Naive B cell (primary cell): Measurements from ENCODE around the gene MRPL19. TPM values are rescaled to one million over a fixed set of nuclear protein-coding genes. Genes with fewer than 3 reads are reported as not detected.

Experiments used
- ATAC-seq, 2 donors: fragments of 150-1000 bp; cut with Tn5 transposase; 2 replicates each; pipeline ENCODE4 v1.10.0; 2021; ENCODE audit warnings: low read depth in 2 of 2, mild to moderate bottlenecking in 2 of 2, moderate library complexity in 2 of 2
- DNase-seq: peaks from one replicate; pipeline ENCODE4 v3.0.0; 2022
- H3K27ac Mint-ChIP-seq, 6 donors: one replicate each; pipeline ENCODE4 v1.8.0; 2020 to 2022; ENCODE audit warnings: mild to moderate bottlenecking in 6 of 6, mixed read lengths in 6 of 6, moderate library complexity in 5 of 6, inconsistent platforms in 2 of 6
- H3K27me3 Mint-ChIP-seq, 3 donors: one replicate each; pipeline ENCODE4 v1.8.0; 2021 to 2022; ENCODE audit warnings: mixed read lengths in 3 of 3, mild to moderate bottlenecking in 1 of 3
- H3K36me3 Mint-ChIP-seq, 2 donors: one replicate each; pipeline ENCODE4 v1.8.0; 2020 to 2022; ENCODE audit warnings: mixed read lengths in 2 of 2, inconsistent platforms in 1 of 2, mild to moderate bottlenecking in 1 of 2
- H3K4me1 Mint-ChIP-seq, 3 donors: one replicate each; pipeline ENCODE4 v1.8.0; 2020 to 2022; ENCODE audit warnings: mixed read lengths in 3 of 3, inconsistent platforms in 1 of 3, mild to moderate bottlenecking in 1 of 3, moderate library complexity in 1 of 3
- H3K4me3 Mint-ChIP-seq, 8 donors: one replicate each; pipeline ENCODE4 v1.8.0; 2020 to 2022; ENCODE audit warnings: mild to moderate bottlenecking in 8 of 8, mixed read lengths in 8 of 8, moderate library complexity in 8 of 8, inconsistent platforms in 2 of 8
- H3K9me3 Mint-ChIP-seq, 7 donors: one replicate each; pipeline ENCODE4 v1.8.0; 2020 to 2022; ENCODE audit warnings: mixed read lengths in 7 of 7, mild to moderate bottlenecking in 5 of 7, inconsistent platforms in 2 of 7, moderate library complexity in 1 of 7
- polyA plus RNA-seq, 6 donors: library from polyadenylated mRNA; unstranded; fragments of 300-500 nt; fragmentation: Illumina TruSeq; gene quantifications; one replicate each; pipeline ENCODE4 v1.2.3, GENCODE V29; 2021; ENCODE audit warnings: low read depth in 6 of 6

Gene MRPL19
- polyA plus RNA-seq, 6 donors from 2014 or later, result 17.3 to 46.9 (median 34.3) TPM

GRCh38 chr2:75608684-75609333, 37.8 kb upstream of the MRPL19 start:
- peaks cover 0 to 7% (median 0%) of the 10 kb centered on the region in 3 donors for H3K4me1 Mint-ChIP-seq
- no peaks in the 10 kb centered on the region for H3K9me3 Mint-ChIP-seq
- peaks cover 0 to 8% of the 10 kb centered on the region in 2 donors for H3K36me3 Mint-ChIP-seq
- peak; percentile 57 to 66 for ATAC-seq
- H3K27ac Mint-ChIP-seq, result no peak overlapping the region
- H3K4me3 Mint-ChIP-seq, result peak overlapping the region in 2 of 8 donors; percentile 22 to 44
- peaks cover 50 to 88% (median 80%) of the 10 kb centered on the region in 3 donors for H3K27me3 Mint-ChIP-seq
- peak; percentile 35 for DNase-seq

- peaks cover 55 to 89% (median 81%) of the 10 kb centered on the region in 3 donors for H3K27me3 Mint-ChIP-seq
- no peaks in the 10 kb centered on the region for H3K9me3 Mint-ChIP-seq
- no peak for ATAC-seq
- peaks cover 0 to 8% of the 10 kb centered on the region in 2 donors for H3K36me3 Mint-ChIP-seq
- no peak overlapping the region for H3K4me3 Mint-ChIP-seq
- peaks cover 0 to 7% (median 0%) of the 10 kb centered on the region in 3 donors for H3K4me1 Mint-ChIP-seq
- DNase-seq, result no peak
- H3K27ac Mint-ChIP-seq, result no peak overlapping the region
Observed at GRCh38 chr2:75609334-75609689, 37.3 kb upstream of the MRPL19 start.

GRCh38 chr2:75609937-75610508, 36.6 kb upstream of the MRPL19 start:
- Mint-ChIP-seq H3K4me1 (peaks cover 0 to 2% (median 0%) of the 10 kb centered on the region in 3 donors), H3K27me3 (peaks cover 54 to 83% (median 79%) of the 10 kb centered on the region in 3 donors), H3K4me3 (no peak overlapping the region), H3K36me3 (peaks cover 0 to 8% of the 10 kb centered on the region in 2 donors), H3K27ac (no peak overlapping the region), H3K9me3 (no peaks in the 10 kb centered on the region)
- ATAC-seq (no peak), DNase-seq (no peak)

- Mint-ChIP-seq H3K9me3 (no peaks in the 10 kb centered on the region), H3K4me1 (no peaks in the 10 kb centered on the region), H3K27ac (no peak overlapping the region), H3K4me3 (no peak overlapping the region), H3K27me3 (peaks cover 50 to 77% (median 75%) of the 10 kb centered on the region in 3 donors), H3K36me3 (peaks cover 0 to 8% of the 10 kb centered on the region in 2 donors)
- no peak for ATAC-seq
- no peak for DNase-seq
Observed at GRCh38 chr2:75610671-75611070, 35.9 kb upstream of the MRPL19 start.

- H3K27me3 Mint-ChIP-seq, result peaks cover 51 to 61% (median 60%) of the 10 kb centered on the region in 3 donors
- no peaks in the 10 kb centered on the region for H3K4me1 Mint-ChIP-seq
- DNase-seq (no peak), ATAC-seq (no peak)
- H3K4me3 Mint-ChIP-seq, result peak overlapping the region in 1 of 8 donors; percentile 49
- H3K9me3 Mint-ChIP-seq, result peaks cover 0 to 4% (median 0%) of the 10 kb centered on the region in 7 donors
- H3K36me3 Mint-ChIP-seq, result peaks cover 0 to 8% of the 10 kb centered on the region in 2 donors
- H3K27ac Mint-ChIP-seq, result no peak overlapping the region
Observed at GRCh38 chr2:75612108-75612861, 34.3 kb upstream of the MRPL19 start.

GRCh38 chr2:75612862-75613243, 33.7 kb upstream of the MRPL19 start:
- H3K27ac Mint-ChIP-seq, result no peak overlapping the region
- H3K4me1 Mint-ChIP-seq, result no peaks in the 10 kb centered on the region

GRCh38 chr2:75614162-75614651, 32.4 kb upstream of the MRPL19 start:
- Mint-ChIP-seq H3K27ac (no peak overlapping the region), H3K36me3 (peaks cover 0 to 8% of the 10 kb centered on the region in 2 donors), H3K4me1 (no peaks in the 10 kb centered on the region), H3K27me3 (peaks cover 41 to 60% (median 56%) of the 10 kb centered on the region in 3 donors), H3K9me3 (peaks cover 0 to 7% (median 0%) of the 10 kb centered on the region in 7 donors), H3K4me3 (no peak overlapping the region)
- DNase-seq, result no peak
- no peak for ATAC-seq

More at GRCh38 chr2:75612862-75613243, 33.7 kb upstream of the MRPL19 start:
- peaks cover 0 to 7% (median 0%) of the 10 kb centered on the region in 7 donors for H3K9me3 Mint-ChIP-seq
- H3K36me3 Mint-ChIP-seq, result peaks cover 0 to 8% of the 10 kb centered on the region in 2 donors
- H3K4me3 Mint-ChIP-seq, result no peak overlapping the region
- DNase-seq (no peak), ATAC-seq (no peak)
- peaks cover 49 to 61% (median 58%) of the 10 kb centered on the region in 3 donors for H3K27me3 Mint-ChIP-seq

- ATAC-seq, result no peak
- peaks cover 27 to 51% (median 44%) of the 10 kb centered on the region in 3 donors for H3K27me3 Mint-ChIP-seq
Observed at GRCh38 chr2:75616406-75616805, 30.2 kb upstream of the MRPL19 start.

GRCh38 chr2:75616933-75617332, 29.6 kb upstream of the MRPL19 start:
- ATAC-seq, result no peak
- peaks cover 0 to 2% of the 10 kb centered on the region in 2 donors for H3K36me3 Mint-ChIP-seq
- H3K4me1 Mint-ChIP-seq, result no peaks in the 10 kb centered on the region
- peaks cover 24 to 49% (median 40%) of the 10 kb centered on the region in 3 donors for H3K27me3 Mint-ChIP-seq
- peaks cover 0 to 7% (median 0%) of the 10 kb centered on the region in 7 donors for H3K9me3 Mint-ChIP-seq
- no peak for DNase-seq
- no peak overlapping the region for H3K4me3 Mint-ChIP-seq
- H3K27ac Mint-ChIP-seq, result no peak overlapping the region

More at GRCh38 chr2:75616406-75616805, 30.2 kb upstream of the MRPL19 start:
- peaks cover 0 to 7% of the 10 kb centered on the region in 2 donors for H3K36me3 Mint-ChIP-seq
- no peak overlapping the region for H3K27ac Mint-ChIP-seq
- peaks cover 0 to 7% (median 0%) of the 10 kb centered on the region in 7 donors for H3K9me3 Mint-ChIP-seq
- DNase-seq, result no peak
- no peak overlapping the region for H3K4me3 Mint-ChIP-seq
- H3K4me1 Mint-ChIP-seq, result no peaks in the 10 kb centered on the region

- H3K9me3 Mint-ChIP-seq, result peaks cover 0 to 7% (median 0%) of the 10 kb centered on the region in 7 donors
- H3K36me3 Mint-ChIP-seq, result no peaks in the 10 kb centered on the region
- ATAC-seq, result no peak
- H3K27ac Mint-ChIP-seq, result no peak overlapping the region
- no peak for DNase-seq
- H3K27me3 Mint-ChIP-seq, result peaks cover 12 to 50% (median 39%) of the 10 kb centered on the region in 3 donors
- H3K4me3 Mint-ChIP-seq, result no peak overlapping the region
- no peaks in the 10 kb centered on the region for H3K4me1 Mint-ChIP-seq
Observed at GRCh38 chr2:75619956-75620740, 26.4 kb upstream of the MRPL19 start.

- DNase-seq, result no peak
- Mint-ChIP-seq H3K9me3 (peaks cover 0 to 7% (median 0%) of the 10 kb centered on the region in 7 donors), H3K27ac (no peak overlapping the region), H3K36me3 (no peaks in the 10 kb centered on the region), H3K27me3 (peaks cover 22 to 55% (median 39%) of the 10 kb centered on the region in 3 donors), H3K4me3 (no peak overlapping the region), H3K4me1 (no peaks in the 10 kb centered on the region)
- ATAC-seq, result no peak
Observed at GRCh38 chr2:75621228-75621627, 25.4 kb upstream of the MRPL19 start.

GRCh38 chr2:75622500-75622899, 24.1 kb upstream of the MRPL19 start:
- Mint-ChIP-seq H3K4me1 (no peaks in the 10 kb centered on the region), H3K9me3 (peaks cover 0 to under 1% (median 0%) of the 10 kb centered on the region in 7 donors), H3K36me3 (no peaks in the 10 kb centered on the region), H3K27ac (no peak overlapping the region), H3K4me3 (no peak overlapping the region), H3K27me3 (peaks cover 18 to 65% (median 37%) of the 10 kb centered on the region in 3 donors)
- DNase-seq (no peak), ATAC-seq (no peak)

GRCh38 chr2:75622929-75623328, 23.7 kb upstream of the MRPL19 start:
- H3K9me3 Mint-ChIP-seq, result no peaks in the 10 kb centered on the region
- H3K27me3 Mint-ChIP-seq, result peaks cover 18 to 61% (median 32%) of the 10 kb centered on the region in 3 donors
- no peak overlapping the region for H3K4me3 Mint-ChIP-seq
- H3K4me1 Mint-ChIP-seq, result no peaks in the 10 kb centered on the region
- DNase-seq, result no peak
- H3K27ac Mint-ChIP-seq, result no peak overlapping the region
- no peak for ATAC-seq
- H3K36me3 Mint-ChIP-seq, result no peaks in the 10 kb centered on the region
